PC-9 (cell line): ENCODE results near the gene AGBL2. TPM values are rescaled to one million over a fixed set of nuclear protein-coding genes. Genes with fewer than 3 reads are reported as not detected.

Experiments used
- BruUV-seq: library from RNA; stranded (reverse); fragments of 400-500 nt; replicated peaks from 2 replicates; lab custom pipeline; 2021; lab: Mats Ljungman, UMichigan
- CTCF ChIA-PET: fragments of 300-600 bp; sonication (Branson Sonifier 250); formaldehyde crosslinking; loops from one replicate; lab custom pipeline; 2022; ENCODE audit warnings: antibody characterized with exemption; lab: Charles Lee
- POLR2A ChIA-PET: fragments of 300-600 bp; sonication (Branson Sonifier 250); formaldehyde crosslinking; loops from one replicate; lab custom pipeline; 2022; ENCODE audit warnings: antibody characterized with exemption; ENCODE audit not compliant: unreplicated experiment; lab: Charles Lee
- DNase-seq, 2 experiments: peaks; one replicate each; pipeline versions ENCODE4 v3.0.0 to v3.0.0-alpha.2; 2015 to 2022; ENCODE audit warnings: mixed read lengths in 1 of 2
- H2AFZ ChIP-seq: fragments of 200-600 bp; sonication (generic); 2 replicates; pipeline ENCODE4 v1.8.1; 2017; ENCODE audit warnings: antibody characterized with exemption
- H3F3A ChIP-seq: fragments of 200-600 bp; sonication (generic); 2 replicates; pipeline ENCODE4 v1.8.1; 2017; ENCODE audit warnings: antibody characterized with exemption, mild to moderate bottlenecking, low read depth; ENCODE audit not compliant: insufficient read depth
- H3K27ac ChIP-seq: fragments of 200-600 bp; sonication (generic); 2 replicates; pipeline ENCODE4 v1.6.1; 2016; ENCODE audit warnings: mixed run types
- H3K27me3 ChIP-seq: fragments of 200-600 bp; sonication (generic); 2 replicates; pipeline ENCODE4 v1.6.1; 2016; ENCODE audit warnings: low read depth, mixed run types; ENCODE audit not compliant: insufficient read depth
- H3K36me3 ChIP-seq: fragments of 200-600 bp; sonication (generic); 2 replicates; pipeline ENCODE4 v1.6.1; 2016; ENCODE audit warnings: low read depth, mixed run types
- H3K4me1 ChIP-seq: fragments of 200-600 bp; sonication (generic); replicated peaks from 2 replicates; pipeline ENCODE4 v1.6.1; 2016; ENCODE audit warnings: mixed run types; ENCODE audit not compliant: insufficient read depth
- H3K4me2 ChIP-seq: fragments of 200-600 bp; sonication (generic); 2 replicates; pipeline ENCODE4 v1.6.1; 2017; ENCODE audit warnings: mixed run types
- H3K4me3 ChIP-seq: fragments of 200-600 bp; sonication (generic); 2 replicates; pipeline ENCODE4 v1.6.1; 2016; ENCODE audit warnings: mixed run types
- H3K79me2 ChIP-seq: fragments of 200-600 bp; sonication (generic); 2 replicates; pipeline ENCODE4 v1.6.1; 2017; ENCODE audit warnings: low read depth, mixed run types
- H3K9me2 ChIP-seq: fragments of 200-600 bp; sonication (generic); 2 replicates; pipeline ENCODE4 v1.8.1; 2017; ENCODE audit warnings: mild to moderate bottlenecking; ENCODE audit not compliant: insufficient read depth
- H3K9me3 ChIP-seq: fragments of 200-600 bp; sonication (generic); 2 replicates; pipeline ENCODE4 v1.8.1; 2016; ENCODE audit warnings: low read depth; ENCODE audit not compliant: insufficient read depth
- H4K20me1 ChIP-seq: fragments of 200-600 bp; sonication (generic); 2 replicates; pipeline ENCODE4 v1.8.1; 2017; ENCODE audit not compliant: insufficient read depth
- EZH2 ChIP-seq: fragments of 200-600 bp; sonication (generic); IDR thresholded peaks from 2 replicates; pipeline ENCODE4 v1.8.0; 2017; ENCODE audit warnings: antibody characterized with exemption, low read depth
- intact Hi-C: fragments of 100-400 bp; cut with micrococcal nuclease; formaldehyde crosslinking; loops from one replicate; pipeline ENCODE4 v1.10.0; 2022; ENCODE audit not compliant: unreplicated experiment
- total RNA-seq: library from RNA; stranded (reverse); gene quantifications from 2 replicates; pipeline ENCODE4 v1.2.3, GENCODE V29; 2021
- TF ChIP-seq, protein P1 (sequence below): fragments of 200-600 bp; sonication (generic); conservative IDR thresholded peaks from 2 replicates; pipeline ENCODE4 v1.6.1; 2017; ENCODE audit warnings: mixed run types, antibody characterized with exemption, mild to moderate bottlenecking, moderate library complexity

AGBL2 gene
- total RNA-seq, 1 experiment from 2014 or later = 13.1 TPM

DNA sequence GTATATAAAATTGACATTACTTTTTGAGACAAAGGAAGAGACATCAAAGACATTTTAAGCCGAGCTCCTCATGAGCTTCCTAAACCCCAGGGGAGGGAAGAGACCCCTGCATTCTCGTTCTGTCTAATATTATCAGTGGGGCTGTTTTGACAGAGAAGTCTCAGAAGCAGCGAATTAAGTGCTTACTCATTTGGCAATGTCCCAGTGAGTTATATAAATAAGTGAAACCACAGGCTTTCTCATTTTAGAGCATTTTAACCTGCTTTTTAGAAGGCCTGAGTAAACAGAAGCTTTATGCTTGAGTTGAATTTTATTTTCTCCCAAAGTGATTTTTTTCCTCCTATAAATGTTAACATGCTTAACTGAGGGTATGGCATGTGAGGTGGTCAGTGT lies 97.8 kb downstream of the AGBL2 start:
- Histone ChIP-seq H3K27me3 (no peaks in the 10 kb centered on the region), H3K9me3 (no peaks in the 10 kb centered on the region), H3K79me2 (no peaks in the 10 kb centered on the region), H3K36me3 (peaks cover 11% of the 10 kb centered on the region), H3K27ac (no peak overlapping the region), H3K4me2 (no peak overlapping the region), H3K4me1 (no peaks in the 10 kb centered on the region), H2AFZ (no peak overlapping the region), H3K9me2 (no peaks in the 10 kb centered on the region), H3F3A (peaks cover 3% of the 10 kb centered on the region), H4K20me1 (no peaks in the 10 kb centered on the region), H3K4me3 (no peak overlapping the region)
- DNase-seq = no peak
- POLR2A ChIA-PET = no interaction called here
- CTCF ChIA-PET = interaction anchor here (0.6 kb wide), 1 partner anchor 76 kb away, joined by 4 read pairs; no protein-coding TSS in a partner anchor
- no TSS peak for BruUV-seq
- intact Hi-C loops = loop anchor here (2.0 to 5.0 kb wide), 2 partner anchors 165 to 243 kb away; no protein-coding TSS in a partner anchor
- TF ChIP-seq, protein P1, sequence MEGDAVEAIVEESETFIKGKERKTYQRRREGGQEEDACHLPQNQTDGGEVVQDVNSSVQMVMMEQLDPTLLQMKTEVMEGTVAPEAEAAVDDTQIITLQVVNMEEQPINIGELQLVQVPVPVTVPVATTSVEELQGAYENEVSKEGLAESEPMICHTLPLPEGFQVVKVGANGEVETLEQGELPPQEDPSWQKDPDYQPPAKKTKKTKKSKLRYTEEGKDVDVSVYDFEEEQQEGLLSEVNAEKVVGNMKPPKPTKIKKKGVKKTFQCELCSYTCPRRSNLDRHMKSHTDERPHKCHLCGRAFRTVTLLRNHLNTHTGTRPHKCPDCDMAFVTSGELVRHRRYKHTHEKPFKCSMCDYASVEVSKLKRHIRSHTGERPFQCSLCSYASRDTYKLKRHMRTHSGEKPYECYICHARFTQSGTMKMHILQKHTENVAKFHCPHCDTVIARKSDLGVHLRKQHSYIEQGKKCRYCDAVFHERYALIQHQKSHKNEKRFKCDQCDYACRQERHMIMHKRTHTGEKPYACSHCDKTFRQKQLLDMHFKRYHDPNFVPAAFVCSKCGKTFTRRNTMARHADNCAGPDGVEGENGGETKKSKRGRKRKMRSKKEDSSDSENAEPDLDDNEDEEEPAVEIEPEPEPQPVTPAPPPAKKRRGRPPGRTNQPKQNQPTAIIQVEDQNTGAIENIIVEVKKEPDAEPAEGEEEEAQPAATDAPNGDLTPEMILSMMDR = 0 out of 2 replicates have a peak, but pooled peaks have one; percentile 4
- no peak for TF ChIP-seq EZH2

DNA sequence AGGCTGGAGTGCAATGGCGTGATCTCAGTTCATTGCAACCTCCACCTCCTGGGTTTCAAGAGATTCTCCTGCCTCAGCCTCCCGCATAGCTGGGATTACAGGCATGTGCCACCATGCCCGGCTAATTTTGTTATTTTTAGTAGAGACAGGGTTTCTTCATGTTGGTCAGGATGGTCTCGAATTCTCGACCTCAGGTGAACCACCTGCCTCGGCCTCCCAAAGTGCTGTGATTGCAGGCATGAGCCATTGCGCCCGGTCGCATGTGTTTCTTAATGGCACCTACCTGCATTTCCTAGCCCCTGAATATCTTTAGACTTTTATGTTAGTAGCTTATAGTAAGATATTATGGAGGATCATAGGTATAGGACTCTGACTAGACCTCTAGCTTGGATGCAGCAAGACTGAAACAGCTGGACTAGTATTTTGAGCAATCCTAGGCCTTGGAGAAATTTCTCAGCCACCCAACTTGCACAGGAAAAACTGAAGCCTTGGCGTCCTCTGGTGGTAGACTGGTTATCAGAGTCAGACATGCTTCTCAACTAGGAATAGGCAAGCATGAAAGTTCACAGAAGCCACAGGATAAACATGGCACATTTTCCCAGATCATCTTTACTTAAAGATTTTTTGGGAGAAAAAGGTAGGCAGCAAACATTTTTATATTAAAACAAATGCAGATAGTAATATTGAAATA lies 98.3 kb downstream of the AGBL2 start:
- Histone ChIP-seq H3K4me1 (no peaks in the 10 kb centered on the region), H2AFZ (no peak overlapping the region), H3K4me2 (no peak overlapping the region), H4K20me1 (no peaks in the 10 kb centered on the region), H3F3A (peaks cover 3% of the 10 kb centered on the region), H3K4me3 (no peak overlapping the region), H3K27ac (no peak overlapping the region), H3K36me3 (peaks cover 8% of the 10 kb centered on the region), H3K9me3 (no peaks in the 10 kb centered on the region), H3K9me2 (no peaks in the 10 kb centered on the region), H3K79me2 (no peaks in the 10 kb centered on the region), H3K27me3 (no peaks in the 10 kb centered on the region)
- peak in 1 of 2 experiments; percentile 32 for DNase-seq
- ChIA-PET CTCF (no interaction called here), POLR2A (no interaction called here)
- TF ChIP-seq, protein P1 = peak; percentile 69
- TF ChIP-seq EZH2 = no peak
- no TSS peak for BruUV-seq
- intact Hi-C loops = loop anchor here (2.0 to 5.0 kb wide), 2 partner anchors 165 to 242 kb away; no protein-coding TSS in a partner anchor

DNA sequence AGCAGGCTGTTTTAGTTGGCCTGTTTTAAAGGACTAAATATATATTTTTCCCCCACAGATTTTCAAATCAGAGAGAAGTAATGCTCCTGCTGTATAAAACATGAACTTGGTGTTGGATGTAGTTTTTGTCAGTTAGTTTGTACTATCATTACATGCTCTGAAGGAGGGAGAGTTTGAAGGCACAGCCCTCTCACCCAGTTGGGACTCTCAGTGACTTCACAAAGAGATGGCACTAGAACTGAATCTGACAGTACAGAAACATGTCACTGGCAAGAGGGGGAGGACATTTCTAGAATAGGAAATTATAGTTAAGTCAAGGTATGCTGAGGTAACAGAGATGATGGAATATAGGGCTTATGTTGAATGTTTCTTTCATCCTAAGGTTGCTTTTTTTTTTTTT lies 99.9 kb downstream of the AGBL2 start:
- no peaks in the 10 kb centered on the region for H4K20me1 ChIP-seq
- H3K36me3 ChIP-seq = no peaks in the 10 kb centered on the region
- BruUV-seq = no TSS peak
- intact Hi-C loops = loop anchor here (5.0 kb wide), 1 partner anchor 163 kb away; no protein-coding TSS in a partner anchor
- no peak overlapping the region for H3K4me2 ChIP-seq
- H3F3A ChIP-seq = peaks cover 3% of the 10 kb centered on the region
- H3K27ac ChIP-seq = no peak overlapping the region
- TF ChIP-seq EZH2 = no peak
- TF ChIP-seq, protein P1 = no peak
- no peaks in the 10 kb centered on the region for H3K4me1 ChIP-seq
- POLR2A ChIA-PET = no interaction called here
- H2AFZ ChIP-seq = no peak overlapping the region
- H3K9me3 ChIP-seq = no peaks in the 10 kb centered on the region
- CTCF ChIA-PET = no interaction called here
- no peak for DNase-seq
- H3K27me3 ChIP-seq = no peaks in the 10 kb centered on the region
- H3K9me2 ChIP-seq = no peaks in the 10 kb centered on the region
- no peaks in the 10 kb centered on the region for H3K79me2 ChIP-seq
- H3K4me3 ChIP-seq = no peak overlapping the region
